ENCODE results near the gene MYL10. TPM values are rescaled to one million over a fixed set of nuclear protein-coding genes. Genes with fewer than 3 reads are reported as not detected.

Gene MYL10
- polyA plus RNA-seq, 1 of the 3 experiments (the other 2 are of a cell fraction), result not detected

DNA sequence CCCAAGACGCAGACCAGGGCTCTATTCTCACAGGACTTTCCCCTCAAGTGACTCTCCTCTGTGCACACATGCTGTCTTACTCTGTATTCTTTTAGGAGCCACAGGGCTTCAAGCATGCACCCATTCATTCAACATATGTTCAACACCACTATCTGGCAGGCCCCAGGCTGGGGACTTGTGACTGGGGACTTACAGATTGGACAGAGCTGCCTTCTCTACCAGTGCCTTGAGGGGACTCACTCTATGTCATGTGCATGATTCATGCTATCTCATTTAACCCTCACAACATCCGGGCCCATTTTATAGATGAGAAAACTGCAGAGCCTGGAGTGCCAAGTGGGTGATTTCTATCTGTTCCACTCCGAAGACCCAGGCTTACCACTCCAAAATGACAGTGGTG lies 34.3 kb downstream of the MYL10 start:
- 54% methylated on average over 3 of the region's 3 CpGs for WGBS (ENCODE audit: low lambda C conversion rate)
- Histone ChIP-seq H4K20me1 (ENCODE audit: insufficient read depth) (no peaks in the 10 kb centered on the region), H3K4me2 (no peak overlapping the region), H3F3A (replicated peaks; ENCODE audit: insufficient read depth) (no peaks in the 10 kb centered on the region), H3K9me3 (no peaks in the 10 kb centered on the region), H2AFZ (ENCODE audit: low read depth) (no peak overlapping the region), H3K79me2 (ENCODE audit: insufficient read depth) (no peaks in the 10 kb centered on the region), H3K36me3 (replicated peaks in 1 of 2; ENCODE audit: control insufficient read depth in 1 of 2, insufficient read depth in 2 of 2, low read length in 1 of 2) (no peaks in the 10 kb centered on the region), H3K4me1 (ENCODE audit: control insufficient read depth in 1 of 2, insufficient read depth in 2 of 2, low read depth in 1 of 2, low read length in 1 of 2) (peaks cover 0 to 22% of the 10 kb centered on the region in 2 experiments; a peak in 1 of 4 replicates), H3K27me3 (ENCODE audit: insufficient read depth) (peaks cover 5% of the 10 kb centered on the region; the same call in 1 of the 2 replicates), H3K27ac (ENCODE audit: low read depth in 2 of 2, low read length in 1 of 2) (no peak overlapping the region), H3K4me3 (ENCODE audit: low read depth in 2 of 2, low read length in 1 of 2) (no peak overlapping the region), H3K9ac (no peak overlapping the region), H3K9me2 (no peaks in the 10 kb centered on the region)
- no peak for TF ChIP-seq FOXJ3 (CRISPR knock-in tag; IDR thresholded peaks at IDR 0.05)
- no peak for TF ChIP-seq GATA2 (CRISPR knock-in tag; IDR thresholded peaks at IDR 0.05)
- TF ChIP-seq, protein P1, sequence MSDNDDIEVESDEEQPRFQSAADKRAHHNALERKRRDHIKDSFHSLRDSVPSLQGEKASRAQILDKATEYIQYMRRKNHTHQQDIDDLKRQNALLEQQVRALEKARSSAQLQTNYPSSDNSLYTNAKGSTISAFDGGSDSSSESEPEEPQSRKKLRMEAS (IDR thresholded peaks at IDR 0.05; ENCODE audit: low read depth), result no peak
- no peak for TF ChIP-seq FOXM1 (IDR thresholded peaks at IDR 0.05; ENCODE audit: low read depth)
- TF ChIP-seq JUND (IDR thresholded peaks at IDR 0.05), result no peak
- TF ChIP-seq EP300 (IDR thresholded peaks at IDR 0.05; ENCODE audit: borderline replicate concordance in 1 of 2, low read depth in 1 of 2, low read length in 1 of 2), result no peak
- no peak for TF ChIP-seq GABPA (IDR thresholded peaks at IDR 0.05; ENCODE audit: low read depth)
- TF ChIP-seq TEAD4 (IDR thresholded peaks at IDR 0.05; ENCODE audit: borderline replicate concordance, insufficient read depth), result no peak
- TF ChIP-seq POLR2AphosphoS5 (IDR thresholded peaks at IDR 0.05; ENCODE audit: low read depth, low read length), result no peak
- no peak for TF ChIP-seq PBX3 (IDR thresholded peaks at IDR 0.05)
- CTCF ChIA-PET, result interaction anchor here (0.9 to 2.5 kb wide), 3 partner anchors 8 to 52 kb away, joined by 3 to 9 read pairs (median 4); no protein-coding TSS in a partner anchor
- DNase-seq, result no peak
- POLR2A ChIA-PET, result interaction anchor here (0.7 kb wide), 1 partner anchor 214 kb away, joined by 3 read pairs; no protein-coding TSS in a partner anchor

DNA sequence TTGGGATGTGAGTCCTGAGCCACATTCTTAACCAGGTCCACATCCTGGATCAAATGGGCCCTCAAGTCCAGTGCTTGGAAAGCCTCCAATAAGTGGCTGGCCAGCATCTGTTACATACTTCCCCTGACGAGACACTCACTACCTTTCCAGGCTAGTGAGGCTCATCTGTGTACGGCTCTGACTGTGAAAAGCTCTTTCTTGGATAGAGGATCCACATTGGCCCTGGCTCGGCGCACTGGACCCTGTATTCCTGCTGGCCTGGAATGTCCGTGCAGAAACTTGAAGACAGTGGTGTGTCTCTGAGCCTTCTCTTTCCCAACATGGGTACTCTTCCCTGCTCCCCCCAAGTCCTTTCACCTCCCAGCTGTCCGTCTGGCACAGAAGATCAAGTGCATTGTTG lies 35.5 kb downstream of the MYL10 start:
- Histone ChIP-seq H4K20me1 (ENCODE audit: insufficient read depth) (no peaks in the 10 kb centered on the region), H3K27me3 (ENCODE audit: insufficient read depth) (peaks cover 5% of the 10 kb centered on the region; the same call in 1 of the 2 replicates), H3K4me1 (ENCODE audit: control insufficient read depth in 1 of 2, insufficient read depth in 2 of 2, low read depth in 1 of 2, low read length in 1 of 2) (peaks cover 0 to 15% of the 10 kb centered on the region in 2 experiments; a peak in 1 of 4 replicates), H3K79me2 (ENCODE audit: insufficient read depth) (no peaks in the 10 kb centered on the region), H3K9me2 (no peaks in the 10 kb centered on the region), H3K9me3 (no peaks in the 10 kb centered on the region), H3K4me2 (no peak overlapping the region), H3K9ac (no peak overlapping the region), H3K27ac (ENCODE audit: low read depth in 2 of 2, low read length in 1 of 2) (no peak overlapping the region), H3K4me3 (ENCODE audit: low read depth in 2 of 2, low read length in 1 of 2) (no peak overlapping the region), H3K36me3 (replicated peaks in 1 of 2; ENCODE audit: control insufficient read depth in 1 of 2, insufficient read depth in 2 of 2, low read length in 1 of 2) (no peaks in the 10 kb centered on the region), H3F3A (replicated peaks; ENCODE audit: insufficient read depth) (no peaks in the 10 kb centered on the region), H2AFZ (ENCODE audit: low read depth) (no peak overlapping the region)
- 70% methylated on average over 5 of the region's 6 CpGs for WGBS (ENCODE audit: low lambda C conversion rate)
- DNase-seq, result no peak
- ChIA-PET POLR2A (no interaction called here), CTCF (interaction anchor here (0.6 to 2.5 kb wide), 3 partner anchors 9 to 221 kb away, joined by 3 to 9 read pairs (median 3); no protein-coding TSS in a partner anchor)
- TF ChIP-seq SIN3A (IDR thresholded peaks at IDR 0.05; ENCODE audit: borderline replicate concordance, low read depth, low read length), result no peak
- TF ChIP-seq TCF12 (IDR thresholded peaks at IDR 0.05), result no peak
- no peak for TF ChIP-seq MEF2A (IDR thresholded peaks at IDR 0.05; ENCODE audit: borderline replicate concordance, low read depth)
- TF ChIP-seq, protein P2, sequence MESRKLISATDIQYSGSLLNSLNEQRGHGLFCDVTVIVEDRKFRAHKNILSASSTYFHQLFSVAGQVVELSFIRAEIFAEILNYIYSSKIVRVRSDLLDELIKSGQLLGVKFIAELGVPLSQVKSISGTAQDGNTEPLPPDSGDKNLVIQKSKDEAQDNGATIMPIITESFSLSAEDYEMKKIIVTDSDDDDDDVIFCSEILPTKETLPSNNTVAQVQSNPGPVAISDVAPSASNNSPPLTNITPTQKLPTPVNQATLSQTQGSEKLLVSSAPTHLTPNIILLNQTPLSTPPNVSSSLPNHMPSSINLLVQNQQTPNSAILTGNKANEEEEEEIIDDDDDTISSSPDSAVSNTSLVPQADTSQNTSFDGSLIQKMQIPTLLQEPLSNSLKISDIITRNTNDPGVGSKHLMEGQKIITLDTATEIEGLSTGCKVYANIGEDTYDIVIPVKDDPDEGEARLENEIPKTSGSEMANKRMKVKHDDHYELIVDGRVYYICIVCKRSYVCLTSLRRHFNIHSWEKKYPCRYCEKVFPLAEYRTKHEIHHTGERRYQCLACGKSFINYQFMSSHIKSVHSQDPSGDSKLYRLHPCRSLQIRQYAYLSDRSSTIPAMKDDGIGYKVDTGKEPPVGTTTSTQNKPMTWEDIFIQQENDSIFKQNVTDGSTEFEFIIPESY (IDR thresholded peaks at IDR 0.05; ENCODE audit: borderline replicate concordance, low read depth), result no peak
- TF ChIP-seq YY1 (IDR thresholded peaks at IDR 0.05; ENCODE audit: low read depth), result no peak
- TF ChIP-seq EP300 (IDR thresholded peaks at IDR 0.05; ENCODE audit: borderline replicate concordance in 1 of 2, low read depth in 1 of 2, low read length in 1 of 2), result no peak
- TF ChIP-seq FOSL2 (IDR thresholded peaks at IDR 0.05; ENCODE audit: borderline replicate concordance, low read depth), result no peak
- no peak for TF ChIP-seq JUND (IDR thresholded peaks at IDR 0.05)
- TF ChIP-seq SMC3 (IDR thresholded peaks at IDR 0.05; ENCODE audit: low read depth, low read length), result no peak
- TF ChIP-seq GABPA (IDR thresholded peaks at IDR 0.05; ENCODE audit: low read depth), result no peak
- no peak for TF ChIP-seq REST (IDR thresholded peaks at IDR 0.05; ENCODE audit: low read depth, low read length)
- TF ChIP-seq NRF1 (IDR thresholded peaks at IDR 0.05; ENCODE audit: low read depth, low read length), result no peak
- no peak for TF ChIP-seq POLR2AphosphoS5 (IDR thresholded peaks at IDR 0.05; ENCODE audit: low read depth, low read length)
- TF ChIP-seq RXRA (IDR thresholded peaks at IDR 0.05; ENCODE audit: borderline replicate concordance, low read depth), result no peak
- TF ChIP-seq RCOR1 (IDR thresholded peaks at IDR 0.05; ENCODE audit: low read length), result no peak
- no peak for TF ChIP-seq FOXM1 (IDR thresholded peaks at IDR 0.05; ENCODE audit: low read depth)
